GM12801 (cell line): ENCODE results near the gene CEP89.

Experiments used
- CTCF ChIP-seq: IDR thresholded peaks from one replicate; pipeline ENCODE4 v1.5.1; 2011; ENCODE audit warnings: control low read depth; ENCODE audit not compliant: insufficient read length; ENCODE audit errors: extremely low read depth

The CEP89 gene

GRCh38 chr19:32890326-32890725 lies 81.4 kb downstream of the CEP89 start:
- no peak for TF ChIP-seq CTCF

- TF ChIP-seq CTCF: no peak
These were observed 82.4 kb downstream of the CEP89 start for GRCh38 chr19:32889137-32889934.

GRCh38 chr19:32887572-32888215 lies 84.1 kb downstream of the CEP89 start:
- TF ChIP-seq CTCF: no peak

- TF ChIP-seq CTCF: no peak
These were observed 85.5 kb downstream of the CEP89 start for GRCh38 chr19:32886241-32886640.

- no peak for TF ChIP-seq CTCF
These were observed 90.0 kb downstream of the CEP89 start for GRCh38 chr19:32881766-32882165.

- no peak for TF ChIP-seq CTCF
These were observed 91.1 kb downstream of the CEP89 start for GRCh38 chr19:32880622-32881021.

- no peak for TF ChIP-seq CTCF
These were observed 92.0 kb downstream of the CEP89 start for GRCh38 chr19:32879741-32880140.
